ENCODE measurements around the gene GAREM2.

Gene GAREM2

DNA sequence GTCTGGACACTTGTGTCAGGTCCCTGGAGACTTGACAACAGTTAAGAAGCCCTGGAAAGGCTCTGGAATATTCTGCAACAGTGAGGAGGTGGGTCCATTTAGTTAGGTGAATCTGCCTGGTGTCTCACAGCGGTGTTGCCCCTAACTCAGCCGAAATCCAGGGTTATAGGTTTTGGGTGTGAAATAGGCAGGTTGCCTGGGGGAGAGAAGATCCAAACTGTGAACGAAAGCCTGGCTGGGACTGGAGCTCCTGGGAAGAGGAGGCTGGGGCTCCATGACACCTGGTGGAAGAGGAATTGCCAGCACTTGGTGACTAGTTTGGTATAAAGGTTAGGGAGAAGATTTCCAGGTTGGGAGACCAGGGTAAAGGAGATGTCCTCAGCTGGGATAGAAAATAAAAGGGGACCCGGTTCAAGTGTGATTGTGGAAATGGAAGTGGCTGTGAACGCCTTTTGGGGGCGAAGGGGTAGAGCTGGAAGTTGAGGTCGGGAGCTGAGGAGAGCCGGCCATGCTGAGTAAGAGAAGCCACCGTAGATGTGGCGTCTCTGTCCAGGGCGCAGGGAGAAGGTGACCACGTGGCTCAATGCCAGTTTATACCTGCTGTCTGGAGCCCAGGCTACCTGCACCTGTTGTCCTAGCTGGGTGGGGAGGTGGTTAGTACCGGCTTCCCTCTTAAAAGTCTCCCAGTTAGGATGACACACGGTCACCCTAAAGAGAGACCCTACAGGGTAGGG is 3.0 kb upstream of the GAREM2 start:
- DNase-seq (ENCODE audit: low read depth): no peak

- no peak for DNase-seq (ENCODE audit: low read depth)
Observed at GRCh38 chr2:26170795-26171194, 2.1 kb upstream of the GAREM2 start.

GRCh38 chr2:26172189-26172870 is 558 bp upstream of the GAREM2 start:
- no peak for DNase-seq (ENCODE audit: low read depth)

DNA sequence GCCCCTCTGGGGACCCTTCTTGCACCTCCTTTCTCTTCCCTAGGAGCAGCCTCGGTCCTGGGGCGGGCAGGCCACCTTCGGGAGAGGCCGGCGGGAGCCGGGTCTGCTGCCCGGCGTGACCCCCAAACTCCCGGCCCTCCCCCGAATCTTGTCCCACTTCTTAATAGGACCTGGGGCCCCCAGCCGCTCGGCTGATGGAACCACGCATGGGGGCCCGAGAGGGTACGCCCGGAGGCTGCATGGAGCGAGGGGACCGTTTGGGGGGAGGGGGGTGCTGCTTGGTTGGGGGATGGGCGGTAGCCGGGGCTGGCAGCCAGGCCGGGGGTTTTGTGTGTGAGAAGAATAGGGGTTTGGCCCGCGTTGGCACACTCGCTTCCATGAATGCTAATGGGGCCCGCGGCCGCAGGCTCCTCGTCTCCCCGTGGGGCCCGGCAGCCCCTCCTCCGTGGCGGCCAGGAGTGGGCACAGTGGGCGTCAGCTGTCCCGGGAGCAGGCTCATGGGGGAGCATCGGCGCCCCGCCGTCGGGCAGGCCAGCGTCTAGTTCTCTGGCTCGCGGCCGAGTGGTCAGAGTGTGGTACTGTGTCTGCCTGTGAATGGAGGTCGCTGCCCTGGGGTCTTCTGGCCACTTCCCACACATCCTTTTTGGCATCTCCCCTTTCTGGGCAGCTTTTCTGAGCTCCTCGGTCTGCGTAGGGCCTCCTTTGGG is 1.0 kb downstream of the GAREM2 start:
- no peak for DNase-seq (ENCODE audit: low read depth)

GRCh38 chr2:26174691-26175465 is 2.0 kb downstream of the GAREM2 start:
- DNase-seq (ENCODE audit: low read depth): no peak

- DNase-seq (ENCODE audit: low read depth): no peak
Observed at GRCh38 chr2:26175466-26176278, 2.8 kb downstream of the GAREM2 start.

GRCh38 chr2:26176279-26176615 is 3.4 kb downstream of the GAREM2 start:
- no peak for DNase-seq (ENCODE audit: low read depth)

- DNase-seq (ENCODE audit: low read depth): no peak
Observed at GRCh38 chr2:26177122-26177521, 4.2 kb downstream of the GAREM2 start.

- DNase-seq (ENCODE audit: low read depth): no peak
Observed at GRCh38 chr2:26178246-26178645, 5.4 kb downstream of the GAREM2 start.

- DNase-seq (ENCODE audit: low read depth): no peak
Observed at GRCh38 chr2:26178746-26179436, 6.0 kb downstream of the GAREM2 start.

- DNase-seq (ENCODE audit: low read depth): no peak
Observed at GRCh38 chr2:26179446-26179913, 6.6 kb downstream of the GAREM2 start.

DNA sequence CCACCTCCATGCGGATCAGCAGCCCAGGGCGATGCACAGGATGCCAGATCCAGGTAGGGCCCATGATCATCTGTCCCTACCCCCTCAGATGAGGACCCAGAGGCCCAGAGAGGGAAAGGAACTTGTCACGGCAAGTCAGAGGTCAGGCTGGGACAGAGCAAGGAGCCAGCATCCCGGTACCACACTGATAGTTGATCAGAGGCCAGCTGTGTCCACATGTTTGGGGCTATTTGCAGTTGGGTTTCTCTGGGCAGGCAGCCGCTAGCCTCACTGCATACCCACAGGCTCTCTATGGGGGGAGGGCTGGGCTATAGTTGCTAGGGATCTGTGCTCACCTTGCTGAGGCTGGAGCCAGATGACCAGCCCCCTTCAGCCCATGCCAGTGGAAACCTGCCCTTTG is 9.6 kb downstream of the GAREM2 start:
- no peak for DNase-seq (ENCODE audit: low read depth)

DNA sequence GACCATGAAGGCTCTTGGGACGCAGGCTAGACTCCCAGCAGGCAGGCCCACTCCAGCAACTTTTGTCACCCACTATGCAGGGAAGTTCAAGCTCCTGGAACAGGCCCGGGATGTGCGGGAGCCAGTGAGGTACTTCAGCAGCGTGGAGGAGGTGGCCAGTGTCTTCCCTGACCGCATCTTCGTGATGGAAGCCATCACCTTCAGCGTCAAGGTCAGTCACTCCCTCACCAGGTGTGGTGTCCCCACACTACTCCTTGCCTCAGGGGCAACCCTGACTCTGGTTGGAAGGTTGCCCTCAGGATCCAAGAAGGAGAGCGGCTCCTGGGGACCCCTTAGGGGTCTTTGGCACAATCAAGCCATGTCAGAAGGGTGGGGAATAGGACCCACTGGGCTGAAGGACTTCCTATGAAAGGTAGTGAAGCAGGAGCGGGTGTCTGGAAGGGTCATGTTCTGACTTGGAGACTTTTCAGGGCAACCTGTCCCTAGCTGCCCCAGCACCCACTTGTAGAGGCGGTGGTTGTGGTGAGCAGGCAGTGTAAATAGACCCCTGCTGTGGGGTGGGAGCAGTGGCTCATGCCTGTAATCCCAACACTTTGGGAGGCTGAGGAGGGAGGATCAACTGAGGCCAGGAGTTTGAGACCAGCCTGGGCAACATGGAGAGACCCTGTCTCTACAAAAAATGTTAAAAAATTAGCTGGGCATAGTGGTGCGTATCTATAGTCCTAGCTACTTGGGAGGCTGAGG is 10.2 kb downstream of the GAREM2 start:
- DNase-seq (ENCODE audit: low read depth): no peak

DNA sequence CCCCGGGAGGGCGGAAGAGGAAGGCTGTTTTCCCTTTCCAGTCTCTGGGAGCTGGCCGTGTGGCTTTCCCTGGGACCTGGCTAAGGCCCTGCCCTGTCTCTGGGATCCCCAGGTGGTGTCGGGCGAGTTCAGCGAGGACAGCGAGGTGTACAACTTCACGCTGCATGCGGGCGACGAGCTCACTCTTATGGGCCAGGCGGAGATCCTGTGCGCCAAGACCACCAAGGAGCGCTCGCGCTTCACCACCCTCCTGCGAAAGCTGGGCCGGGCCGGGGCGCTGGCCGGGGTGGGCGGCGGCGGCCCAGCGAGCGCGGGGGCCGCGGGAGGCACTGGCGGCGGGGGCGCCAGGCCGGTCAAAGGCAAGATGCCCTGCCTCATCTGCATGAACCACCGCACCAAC is 11.2 kb downstream of the GAREM2 start:
- no peak for DNase-seq (ENCODE audit: low read depth)

DNA sequence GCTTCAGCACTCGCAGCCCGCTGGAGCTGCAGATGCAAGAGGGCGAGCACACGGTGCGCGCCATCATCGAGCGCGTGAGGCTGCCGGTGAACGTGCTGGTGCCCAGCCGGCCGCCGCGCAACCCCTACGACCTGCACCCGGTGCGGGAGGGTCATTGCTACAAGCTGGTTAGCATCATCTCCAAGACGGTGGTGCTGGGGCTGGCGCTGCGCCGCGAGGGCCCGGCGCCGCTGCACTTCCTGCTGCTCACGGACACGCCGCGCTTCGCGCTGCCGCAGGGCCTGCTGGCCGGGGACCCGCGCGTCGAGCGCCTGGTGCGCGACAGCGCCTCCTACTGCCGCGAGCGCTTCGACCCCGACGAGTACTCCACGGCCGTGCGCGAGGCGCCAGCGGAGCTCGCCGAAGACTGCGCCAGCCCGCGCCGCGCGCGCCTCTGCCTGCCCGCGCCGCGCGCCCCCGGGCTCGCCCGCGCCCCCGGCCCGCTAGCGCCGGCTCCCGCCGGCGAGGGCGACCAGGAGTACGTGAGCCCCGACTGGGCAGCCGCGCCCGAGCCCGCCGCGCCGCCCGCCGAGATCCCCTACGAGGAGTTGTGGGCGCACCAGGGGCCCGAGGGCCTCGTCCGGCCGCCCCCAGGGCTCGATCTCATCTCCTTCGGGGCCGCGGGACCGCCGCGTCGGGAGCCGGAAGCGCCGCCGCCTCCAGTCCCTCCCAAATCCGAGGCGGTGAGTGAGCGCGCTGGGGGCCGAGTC is 11.8 kb downstream of the GAREM2 start:
- peak; percentile 73 for DNase-seq (ENCODE audit: low read depth)

DNA sequence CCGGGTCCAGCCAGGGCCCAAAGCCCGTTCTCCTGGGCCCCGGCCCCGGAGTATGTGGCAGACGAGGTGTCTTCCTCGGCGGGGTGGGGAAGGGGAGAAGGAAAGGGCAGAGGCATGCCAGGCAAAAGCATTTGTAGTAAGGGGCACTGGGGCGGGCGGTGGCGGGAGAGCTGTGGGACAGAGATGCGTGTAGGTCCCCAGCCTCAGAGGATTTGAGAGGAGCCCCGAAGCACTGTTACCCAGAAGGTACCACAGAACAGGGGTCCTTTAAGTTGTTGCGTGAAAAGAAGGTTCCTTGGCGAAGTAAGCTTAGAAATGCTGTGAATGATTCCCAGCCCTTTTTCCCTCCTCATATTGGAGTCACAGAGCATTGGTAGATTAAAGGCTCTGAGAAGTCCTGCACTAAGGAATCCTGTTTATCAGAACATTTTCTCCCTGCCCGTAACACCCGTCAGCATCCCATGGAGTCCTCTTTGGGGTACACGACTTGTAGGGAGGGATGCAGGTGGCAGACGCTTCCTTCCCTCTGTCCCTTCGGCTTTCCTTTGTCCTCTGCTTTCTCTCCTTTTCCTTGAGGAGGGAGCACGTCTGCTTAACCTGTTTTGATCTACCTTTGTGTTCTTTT is 12.5 kb downstream of the GAREM2 start:
- no peak for DNase-seq (ENCODE audit: low read depth)

DNA sequence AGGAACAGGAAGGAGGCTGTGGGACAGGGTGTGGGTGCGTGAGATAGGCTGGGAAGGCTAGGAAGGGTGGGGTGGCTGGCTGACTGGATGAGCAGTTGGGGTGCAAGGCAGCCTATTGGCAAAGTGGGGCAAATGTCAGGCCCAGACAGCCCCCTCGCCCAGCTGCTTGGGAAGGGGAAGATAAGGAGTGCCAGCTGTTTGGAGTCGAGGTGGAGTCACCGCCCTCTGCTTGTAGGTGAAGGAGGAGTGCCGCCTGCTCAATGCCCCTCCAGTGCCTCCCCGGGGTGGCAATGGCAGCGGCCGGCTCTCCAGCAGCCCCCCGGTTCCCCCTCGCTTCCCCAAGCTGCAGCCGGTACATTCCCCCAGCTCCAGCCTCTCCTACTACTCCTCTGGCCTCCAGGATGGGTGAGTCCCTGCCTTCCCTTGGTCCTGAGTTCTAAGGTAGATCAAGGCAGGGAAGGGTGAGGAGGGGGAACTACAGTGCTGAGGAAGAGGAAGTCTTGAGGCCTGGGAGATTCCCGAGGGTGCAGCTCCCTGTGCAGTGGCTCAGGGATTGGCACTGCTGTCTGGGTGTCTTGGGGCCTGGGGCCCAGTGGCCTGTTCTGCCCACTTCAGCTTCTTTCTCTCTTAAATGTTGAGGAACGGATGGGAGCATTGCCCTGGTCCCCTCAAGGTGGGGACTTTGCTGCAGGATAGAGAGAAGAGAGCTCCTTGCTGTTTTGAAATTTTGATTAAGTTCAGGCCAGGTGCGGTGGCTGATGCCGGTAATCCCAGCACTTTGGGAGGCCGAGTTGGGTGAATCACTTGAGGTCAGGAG is 13.3 kb downstream of the GAREM2 start:
- no peak for DNase-seq (ENCODE audit: low read depth)

DNA sequence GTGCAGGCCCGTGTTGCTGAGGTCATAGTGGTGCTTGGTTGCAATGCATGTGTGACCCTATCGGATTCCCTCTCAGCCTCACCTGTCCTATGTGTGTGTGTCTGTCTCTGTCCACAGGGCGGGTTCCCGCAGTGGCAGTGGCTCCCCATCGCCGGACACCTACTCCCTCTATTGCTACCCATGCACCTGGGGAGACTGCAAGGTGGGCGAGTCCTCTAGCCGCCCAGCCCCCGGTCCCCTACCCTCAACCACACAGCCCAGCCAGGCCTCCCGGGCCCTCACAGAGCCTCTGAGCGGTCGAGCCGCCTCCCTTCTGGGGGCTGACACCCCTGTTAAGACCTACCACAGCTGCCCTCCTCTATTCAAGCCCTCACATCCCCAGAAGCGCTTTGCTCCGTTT is 14.2 kb downstream of the GAREM2 start:
- no peak for DNase-seq (ENCODE audit: low read depth)

All from stimulated activated CD8-positive, alpha-beta memory T cell treated with anti-CD3 and anti-CD28 coated beads, Interleukin-4, amount 100 ng/mL, for 24 hours (primary cell).